ENCODE results near the gene RAPGEF5.

The RAPGEF5 gene

GRCh38 chr7:22356701-22357310 is at the start of gene RAPGEF5:
TSS of gene RAPGEF5 (minus strand) at chr7:22357154. CDS start at chr7:22357060, 94 bp downstream.
- Histone ChIP-seq H3K36me3 (ENCODE audit: control insufficient read depth, insufficient read depth, low read length) (no peaks in the 10 kb centered on the region), H3K4me1 (ENCODE audit: control insufficient read depth, insufficient read depth, low read length) (peaks cover 14% of the 10 kb centered on the region; the same call in 1 of the 2 replicates), H3K27ac (ENCODE audit: low read depth, low read length) (no peak within 1 kb of the TSS), H3K9me3 (ENCODE audit: control insufficient read depth, insufficient read depth, low read depth, low read length) (peaks cover 6% of the 10 kb centered on the region; the same call in 1 of the 2 replicates), H3K9ac (ENCODE audit: low read length) (no peak within 1 kb of the TSS), H3K4me3 (ENCODE audit: low read depth, low read length) (peak within 1 kb of the TSS; percentile 61), H3K27me3 (ENCODE audit: control insufficient read depth, insufficient read depth, low read length) (peaks cover 31% of the 10 kb centered on the region)

GRCh38 chr7:22406715-22407114 is 49.8 kb upstream of the RAPGEF5 start:
- no peaks in the 10 kb centered on the region for H3K9me3 ChIP-seq (ENCODE audit: control insufficient read depth, insufficient read depth, low read depth, low read length)
- H3K36me3 ChIP-seq (ENCODE audit: control insufficient read depth, insufficient read depth, low read length): no peaks in the 10 kb centered on the region
- H3K4me3 ChIP-seq (ENCODE audit: low read depth, low read length): no peak overlapping the region
- H3K4me1 ChIP-seq (ENCODE audit: control insufficient read depth, insufficient read depth, low read length): peaks cover 4% of the 10 kb centered on the region
- no peak overlapping the region for H3K9ac ChIP-seq (ENCODE audit: low read length)
- no peak overlapping the region for H3K27ac ChIP-seq (ENCODE audit: low read depth, low read length)
- no peaks in the 10 kb centered on the region for H3K27me3 ChIP-seq (ENCODE audit: control insufficient read depth, insufficient read depth, low read length)

GRCh38 chr7:22404421-22405023 is 47.6 kb upstream of the RAPGEF5 start:
- no peak overlapping the region for H3K4me3 ChIP-seq (ENCODE audit: low read depth, low read length)
- H3K4me1 ChIP-seq (ENCODE audit: control insufficient read depth, insufficient read depth, low read length): no peaks in the 10 kb centered on the region
- H3K9ac ChIP-seq (ENCODE audit: low read length): no peak overlapping the region
- H3K27ac ChIP-seq (ENCODE audit: low read depth, low read length): no peak overlapping the region
- no peaks in the 10 kb centered on the region for H3K9me3 ChIP-seq (ENCODE audit: control insufficient read depth, insufficient read depth, low read depth, low read length)
- H3K27me3 ChIP-seq (ENCODE audit: control insufficient read depth, insufficient read depth, low read length): no peaks in the 10 kb centered on the region
- no peaks in the 10 kb centered on the region for H3K36me3 ChIP-seq (ENCODE audit: control insufficient read depth, insufficient read depth, low read length)

DNA sequence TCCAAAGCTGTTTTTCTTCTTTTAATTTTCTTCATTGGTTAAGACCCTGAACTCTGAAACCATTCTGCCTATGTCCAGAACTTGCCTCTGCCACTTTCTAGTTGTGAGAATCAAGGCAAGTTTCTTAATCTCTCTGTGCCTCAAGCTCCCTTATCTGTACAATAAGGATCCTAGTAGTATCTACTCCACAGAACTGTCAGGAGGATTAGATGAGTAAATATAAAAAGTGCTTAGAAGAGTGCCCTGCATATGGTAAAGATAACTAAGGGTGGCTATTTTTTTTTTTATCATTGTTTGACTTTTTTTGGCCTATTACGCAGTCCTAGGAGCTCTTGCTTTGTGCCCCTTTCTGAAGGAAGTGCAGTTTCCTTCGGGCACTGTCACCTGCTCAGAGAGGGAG is 46.4 kb upstream of the RAPGEF5 start:
- no peak overlapping the region for H3K27ac ChIP-seq (ENCODE audit: low read depth, low read length)

GRCh38 chr7:22402250-22402649 is 45.3 kb upstream of the RAPGEF5 start:
- Histone ChIP-seq H3K9me3 (ENCODE audit: control insufficient read depth, insufficient read depth, low read depth, low read length) (no peaks in the 10 kb centered on the region), H3K4me3 (ENCODE audit: low read depth, low read length) (no peak overlapping the region), H3K4me1 (ENCODE audit: control insufficient read depth, insufficient read depth, low read length) (no peaks in the 10 kb centered on the region), H3K27ac (ENCODE audit: low read depth, low read length) (no peak overlapping the region), H3K27me3 (ENCODE audit: control insufficient read depth, insufficient read depth, low read length) (no peaks in the 10 kb centered on the region), H3K9ac (ENCODE audit: low read length) (no peak overlapping the region), H3K36me3 (ENCODE audit: control insufficient read depth, insufficient read depth, low read length) (no peaks in the 10 kb centered on the region)

More for the DNA sequence above, 46.4 kb upstream of the RAPGEF5 start:
- no peak overlapping the region for H3K9ac ChIP-seq (ENCODE audit: low read length)
- H3K27me3 ChIP-seq (ENCODE audit: control insufficient read depth, insufficient read depth, low read length): no peaks in the 10 kb centered on the region
- no peaks in the 10 kb centered on the region for H3K4me1 ChIP-seq (ENCODE audit: control insufficient read depth, insufficient read depth, low read length)
- no peak overlapping the region for H3K4me3 ChIP-seq (ENCODE audit: low read depth, low read length)
- no peaks in the 10 kb centered on the region for H3K36me3 ChIP-seq (ENCODE audit: control insufficient read depth, insufficient read depth, low read length)
- no peaks in the 10 kb centered on the region for H3K9me3 ChIP-seq (ENCODE audit: control insufficient read depth, insufficient read depth, low read depth, low read length)

DNA sequence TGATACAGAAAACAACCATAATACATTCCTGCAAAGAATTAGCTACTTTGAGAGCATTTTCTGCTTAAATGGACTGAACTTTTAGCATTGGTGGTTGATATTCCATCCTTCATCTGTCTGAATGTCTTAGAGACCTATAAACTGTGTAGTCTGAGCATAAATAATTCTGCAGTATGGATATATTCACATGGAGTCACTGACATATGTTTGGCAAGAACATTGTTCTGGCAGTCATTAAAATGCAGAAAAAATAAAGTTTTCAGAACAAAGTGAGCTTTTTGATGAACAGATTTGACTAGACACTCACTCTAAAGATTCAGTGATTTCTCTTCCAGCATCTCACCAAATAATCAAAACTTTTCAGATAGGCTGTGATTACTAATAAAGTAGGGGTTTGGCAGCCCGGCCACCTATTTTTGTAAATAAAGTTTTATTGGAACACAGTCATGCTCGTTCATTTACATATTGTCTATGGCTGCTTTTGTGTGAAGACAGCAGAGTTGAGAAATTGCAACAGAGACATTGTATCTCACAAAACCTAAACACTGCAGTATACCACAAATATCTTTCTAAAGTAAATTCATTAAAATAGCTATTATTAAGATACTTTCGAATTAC is 44.1 kb upstream of the RAPGEF5 start:
- Histone ChIP-seq H3K27me3 (ENCODE audit: control insufficient read depth, insufficient read depth, low read length) (no peaks in the 10 kb centered on the region), H3K27ac (ENCODE audit: low read depth, low read length) (no peak overlapping the region), H3K9me3 (ENCODE audit: control insufficient read depth, insufficient read depth, low read depth, low read length) (no peaks in the 10 kb centered on the region), H3K36me3 (ENCODE audit: control insufficient read depth, insufficient read depth, low read length) (no peaks in the 10 kb centered on the region), H3K4me1 (ENCODE audit: control insufficient read depth, insufficient read depth, low read length) (no peaks in the 10 kb centered on the region), H3K4me3 (ENCODE audit: low read depth, low read length) (no peak overlapping the region), H3K9ac (ENCODE audit: low read length) (no peak overlapping the region)

DNA sequence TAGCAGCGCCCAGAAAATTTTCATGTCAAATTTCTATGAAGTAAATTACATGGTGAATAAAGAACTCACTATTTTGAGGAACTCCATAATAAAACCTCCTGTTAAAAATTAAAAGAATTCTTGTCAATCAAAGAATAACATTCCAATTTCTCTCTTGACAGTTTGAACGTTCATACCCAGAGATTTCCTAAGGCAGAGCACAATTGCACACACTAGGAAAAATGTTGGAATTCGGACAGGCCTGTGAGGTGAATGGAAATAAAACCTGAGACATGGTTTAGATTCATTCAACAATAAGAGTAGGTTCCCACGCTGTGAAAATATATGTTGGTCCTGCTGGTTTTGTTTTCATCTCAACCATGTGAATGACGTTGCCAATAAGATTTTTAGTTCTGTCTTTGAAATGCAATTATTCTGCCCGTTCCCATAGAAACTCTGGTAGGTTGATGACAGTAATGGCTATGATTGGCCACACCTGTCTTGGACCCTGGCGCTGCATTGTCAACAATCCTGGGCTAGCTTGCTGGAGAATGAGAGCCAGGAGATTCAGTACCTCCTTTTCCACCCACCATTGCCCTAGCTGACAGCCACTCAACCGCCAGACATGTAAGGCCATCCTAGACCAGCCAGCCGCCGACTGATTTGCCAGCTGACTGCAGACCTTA is 43.3 kb upstream of the RAPGEF5 start:
- Histone ChIP-seq H3K4me1 (ENCODE audit: control insufficient read depth, insufficient read depth, low read length) (no peaks in the 10 kb centered on the region), H3K36me3 (ENCODE audit: control insufficient read depth, insufficient read depth, low read length) (no peaks in the 10 kb centered on the region), H3K4me3 (ENCODE audit: low read depth, low read length) (no peak overlapping the region), H3K9ac (ENCODE audit: low read length) (no peak overlapping the region), H3K27ac (ENCODE audit: low read depth, low read length) (no peak overlapping the region), H3K27me3 (ENCODE audit: control insufficient read depth, insufficient read depth, low read length) (no peaks in the 10 kb centered on the region), H3K9me3 (ENCODE audit: control insufficient read depth, insufficient read depth, low read depth, low read length) (no peaks in the 10 kb centered on the region)

DNA sequence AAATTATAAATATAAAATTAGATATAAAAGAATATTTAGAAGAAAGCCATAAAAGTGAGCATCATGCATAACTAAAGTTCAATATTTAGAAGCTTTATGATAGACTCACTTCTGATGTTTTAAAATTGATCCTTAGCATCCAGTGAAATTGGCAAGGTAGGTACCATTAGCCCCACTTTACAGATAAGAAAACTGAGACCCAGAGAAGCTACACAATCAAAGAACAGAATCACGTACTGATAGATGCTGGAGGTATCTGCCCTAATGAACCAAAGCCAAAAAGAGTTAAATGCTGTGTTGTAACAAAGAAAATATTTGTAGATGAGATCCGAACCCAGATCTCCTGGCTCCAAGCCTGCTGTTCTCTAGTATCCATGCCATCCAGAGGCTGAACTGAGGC is 42.6 kb upstream of the RAPGEF5 start:
- Histone ChIP-seq H3K27me3 (ENCODE audit: control insufficient read depth, insufficient read depth, low read length) (no peaks in the 10 kb centered on the region), H3K27ac (ENCODE audit: low read depth, low read length) (no peak overlapping the region), H3K9ac (ENCODE audit: low read length) (no peak overlapping the region), H3K4me1 (ENCODE audit: control insufficient read depth, insufficient read depth, low read length) (no peaks in the 10 kb centered on the region), H3K36me3 (ENCODE audit: control insufficient read depth, insufficient read depth, low read length) (no peaks in the 10 kb centered on the region), H3K9me3 (ENCODE audit: control insufficient read depth, insufficient read depth, low read depth, low read length) (no peaks in the 10 kb centered on the region), H3K4me3 (ENCODE audit: low read depth, low read length) (no peak overlapping the region)

DNA sequence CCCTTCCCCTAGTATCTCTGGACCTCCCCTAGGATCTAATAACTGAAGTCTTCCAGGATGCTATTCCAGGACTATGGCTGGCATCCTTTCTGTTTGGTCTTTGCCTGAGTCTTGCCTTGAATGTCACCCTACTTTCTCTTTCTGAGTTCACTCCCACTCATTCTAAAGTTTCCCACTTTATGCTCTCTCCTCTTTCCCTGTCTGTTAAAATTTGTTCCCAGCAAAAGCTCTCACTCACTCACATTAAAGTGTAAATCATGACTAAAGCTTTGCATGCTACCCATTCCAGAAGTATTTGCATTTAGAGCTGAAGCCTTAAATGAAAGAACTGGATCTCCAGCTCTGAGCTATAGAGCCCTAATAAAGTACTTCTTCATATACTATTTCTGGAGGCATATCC is 42.1 kb upstream of the RAPGEF5 start:
- Histone ChIP-seq H3K9ac (ENCODE audit: low read length) (no peak overlapping the region), H3K27me3 (ENCODE audit: control insufficient read depth, insufficient read depth, low read length) (no peaks in the 10 kb centered on the region), H3K27ac (ENCODE audit: low read depth, low read length) (no peak overlapping the region), H3K4me1 (ENCODE audit: control insufficient read depth, insufficient read depth, low read length) (no peaks in the 10 kb centered on the region), H3K4me3 (ENCODE audit: low read depth, low read length) (no peak overlapping the region), H3K9me3 (ENCODE audit: control insufficient read depth, insufficient read depth, low read depth, low read length) (no peaks in the 10 kb centered on the region), H3K36me3 (ENCODE audit: control insufficient read depth, insufficient read depth, low read length) (no peaks in the 10 kb centered on the region)

- Histone ChIP-seq H3K36me3 (ENCODE audit: control insufficient read depth, insufficient read depth, low read length) (no peaks in the 10 kb centered on the region), H3K27ac (ENCODE audit: low read depth, low read length) (no peak overlapping the region), H3K9ac (ENCODE audit: low read length) (no peak overlapping the region), H3K9me3 (ENCODE audit: control insufficient read depth, insufficient read depth, low read depth, low read length) (no peaks in the 10 kb centered on the region), H3K4me1 (ENCODE audit: control insufficient read depth, insufficient read depth, low read length) (peaks cover 2% of the 10 kb centered on the region), H3K4me3 (ENCODE audit: low read depth, low read length) (no peak overlapping the region), H3K27me3 (ENCODE audit: control insufficient read depth, insufficient read depth, low read length) (no peaks in the 10 kb centered on the region)
Measured at GRCh38 chr7:22397981-22398380, 41.0 kb upstream of the RAPGEF5 start.

- Histone ChIP-seq H3K36me3 (ENCODE audit: control insufficient read depth, insufficient read depth, low read length) (no peaks in the 10 kb centered on the region), H3K9me3 (ENCODE audit: control insufficient read depth, insufficient read depth, low read depth, low read length) (no peaks in the 10 kb centered on the region), H3K4me1 (ENCODE audit: control insufficient read depth, insufficient read depth, low read length) (peaks cover 9% of the 10 kb centered on the region), H3K27me3 (ENCODE audit: control insufficient read depth, insufficient read depth, low read length) (no peaks in the 10 kb centered on the region), H3K9ac (ENCODE audit: low read length) (no peak overlapping the region), H3K4me3 (ENCODE audit: low read depth, low read length) (no peak overlapping the region), H3K27ac (ENCODE audit: low read depth, low read length) (no peak overlapping the region)
Measured at GRCh38 chr7:22395222-22395621, 38.3 kb upstream of the RAPGEF5 start.
